B cell (primary cell): ENCODE measurements around the gene CALHM5. TPM values are rescaled to one million over a fixed set of nuclear protein-coding genes. Genes with fewer than 3 reads are reported as not detected.

Source experiments
- ATAC-seq: fragments of 200-7000 bp; cut with Tn5 transposase; one replicate; pipeline ENCODE4 v1.10.0; 2021; ENCODE audit warnings: low read depth, mild to moderate bottlenecking, moderate number of reproducible peaks, moderate library complexity
- CTCF ChIA-PET: fragments of 350-600 bp; sonication (Branson Sonifier 250); formaldehyde crosslinking; loops from one replicate; lab custom pipeline; 2021; ENCODE audit warnings: antibody characterized with exemption, inconsistent platforms; lab: Charles Lee
- POLR2A ChIA-PET: fragments of 350-600 bp; sonication (Branson Sonifier 250); formaldehyde crosslinking; loops from one replicate; lab custom pipeline; 2021; ENCODE audit warnings: antibody characterized with exemption; lab: Charles Lee
- DNase-seq: peaks from one replicate; pipeline ENCODE4 v3.0.0; 2013
- H2AFZ ChIP-seq: 2 replicates; pipeline ENCODE4 v1.6.1; 2012; ENCODE audit warnings: mild to moderate bottlenecking, low read depth, low read length; ENCODE audit not compliant: insufficient read depth, poor library complexity, severe bottlenecking
- H3K27ac ChIP-seq, 2 donors: 1 replicate in 1 of 2; 2 replicates in 1 of 2; pipeline ENCODE4 v1.5.1; 2012 to 2013; ENCODE audit warnings: low read length in 2 of 2, mild to moderate bottlenecking in 2 of 2, moderate library complexity in 1 of 2
- H3K27me3 ChIP-seq, 4 experiments: fragments of 200-600 bp in 1 of 4; sonication (generic) in 1 of 4; replicated peaks in 1 of 4; 1 replicate in 2 of 4; 2 replicates in 2 of 4; pipeline versions ENCODE4 v1.6.1 to v1.7.0; 2013 to 2016; ENCODE audit warnings: low read length in 3 of 4, mild to moderate bottlenecking in 2 of 4, mixed read lengths in 1 of 4, moderate library complexity in 1 of 4; ENCODE audit not compliant: insufficient read depth in 4 of 4, control insufficient read depth in 3 of 4; ENCODE audit errors: control extremely low read depth in 1 of 4
- H3K36me3 ChIP-seq, 2 experiments: replicated peaks in 1 of 2; 1 replicate in 1 of 2; 2 replicates in 1 of 2; pipeline versions ENCODE4 v1.6.1 to v1.7.1; 2013; ENCODE audit warnings: low read length in 1 of 2; ENCODE audit not compliant: insufficient read depth in 2 of 2, control insufficient read depth in 1 of 2; ENCODE audit errors: control extremely low read depth in 1 of 2, extremely low read depth in 1 of 2
- H3K4me1 ChIP-seq, 2 donors: fragments of 200-600 bp in 1 of 2; sonication (generic) in 1 of 2; 1 replicate in 1 of 2; 2 replicates in 1 of 2; pipeline versions ENCODE4 v1.5.1 to v1.6.1; 2013 to 2017; ENCODE audit warnings: low read length in 2 of 2; ENCODE audit not compliant: control insufficient read depth in 2 of 2, insufficient read depth in 2 of 2
- H3K4me2 ChIP-seq: replicated peaks from 2 replicates; pipeline ENCODE3; 2012; ENCODE audit warnings: mild to moderate bottlenecking, low read depth, low read length; ENCODE audit not compliant: poor library complexity, severe bottlenecking
- H3K4me3 ChIP-seq, 5 experiments: fragments of 200-600 bp in 1 of 5; sonication (generic) in 1 of 5; 1 replicate in 3 of 5; 2 replicates in 2 of 5; pipeline versions ENCODE4 v1.5.1 to v1.7.0; 2011 to 2016; ENCODE audit warnings: low read length in 4 of 5, mild to moderate bottlenecking in 4 of 5, low read depth in 2 of 5, control low read depth in 1 of 5, moderate library complexity in 1 of 5; ENCODE audit not compliant: insufficient read depth in 1 of 5; ENCODE audit errors: control extremely low read depth in 1 of 5, extremely low read depth in 1 of 5
- H3K79me2 ChIP-seq: fragments of 200-600 bp; sonication (generic); one replicate; pipeline ENCODE4 v1.6.0; 2016; ENCODE audit warnings: low read length; ENCODE audit not compliant: control insufficient read depth, insufficient read depth
- H3K9ac ChIP-seq: fragments of 200-600 bp; sonication (generic); 2 replicates; pipeline ENCODE4 v1.6.1; 2017; ENCODE audit warnings: mild to moderate bottlenecking, low read length, moderate library complexity
- H3K9me3 ChIP-seq, 3 donors: one replicate each; pipeline versions ENCODE4 v1.6.1 to v1.7.1; 2013; ENCODE audit warnings: low read length in 2 of 3; ENCODE audit not compliant: control insufficient read depth in 2 of 3, insufficient read depth in 1 of 3; ENCODE audit errors: control extremely low read depth in 1 of 3
- H4K20me1 ChIP-seq: 2 replicates; pipeline ENCODE4 v1.6.0; 2012; ENCODE audit warnings: mild to moderate bottlenecking, low read length; ENCODE audit not compliant: insufficient read depth, control insufficient read depth, poor library complexity, severe bottlenecking
- H3K27ac Mint-ChIP-seq: one replicate; pipeline ENCODE4 v1.8.0; 2021; ENCODE audit warnings: mixed read lengths
- H3K27me3 Mint-ChIP-seq: one replicate; pipeline ENCODE4 v1.8.0; 2021; ENCODE audit warnings: mixed read lengths
- H3K4me1 Mint-ChIP-seq: one replicate; pipeline ENCODE4 v1.8.0; 2021; ENCODE audit warnings: mixed read lengths
- H3K4me3 Mint-ChIP-seq: one replicate; pipeline ENCODE4 v1.8.0; 2021; ENCODE audit warnings: mixed read lengths
- H3K9me3 Mint-ChIP-seq: one replicate; pipeline ENCODE4 v1.8.0; 2022; ENCODE audit warnings: mixed read lengths; ENCODE audit not compliant: insufficient read depth
- CTCF ChIP-seq: fragments of 200-600 bp; IDR thresholded peaks from one replicate; pipeline ENCODE4 v1.8.0; 2022; ENCODE audit warnings: antibody characterized with exemption, mild to moderate bottlenecking
- EZH2 ChIP-seq: IDR thresholded peaks from 2 replicates; pipeline ENCODE4 v1.6.1; 2012; ENCODE audit warnings: borderline replicate concordance, low read depth, mild to moderate bottlenecking, moderate library complexity, low read length; ENCODE audit not compliant: insufficient read depth, poor library complexity, severe bottlenecking
- WGBS: methylation state at CpG from one replicate; pipeline ENCODE4 v1.1.5; 2013; ENCODE audit warnings: missing lambda C conversion rate; ENCODE audit not compliant: insufficient coverage; 5-methylcytosine and 5-hydroxymethylcytosine counted together
- intact Hi-C: fragments of 100-400 bp; cut with micrococcal nuclease; formaldehyde crosslinking; loops from one replicate; pipeline ENCODE4 v1.10.0; 2022
- polyA plus RNA-seq: library from polyadenylated mRNA; depleted of rRNA; stranded (reverse); fragments of >200 nt; gene quantifications from 2 replicates; pipeline ENCODE4 v1.2.3, GENCODE V29; 2012
- total RNA-seq, 2 donors: library from RNA; stranded (reverse); fragments of 120-200 nt in 1 of 2; gene quantifications; 1 replicate in 1 of 2; 2 replicates in 1 of 2; pipeline versions ENCODE4 v1.2.3 to v1.2.4, GENCODE V29; 2013 to 2022

The CALHM5 gene
- total and polyA plus RNA-seq, 2 donors (not counting 1 experiment from before 2014, with no cell fraction given): not detected

- H3K79me2 ChIP-seq: peaks cover 42% of the 10 kb centered on the region
- H3K4me1 Mint-ChIP-seq: peaks cover 40% of the 10 kb centered on the region
- H3K27ac Mint-ChIP-seq: peak within 1 kb of the TSS; percentile 97
- H3K36me3 ChIP-seq: peaks cover 0 to 10% of the 10 kb centered on the region in 2 experiments
- no peaks in the 10 kb centered on the region for H4K20me1 ChIP-seq
- no peaks in the 10 kb centered on the region for H3K27me3 ChIP-seq
- CTCF ChIA-PET: interaction anchor here (0.7 to 4.6 kb wide), 16 partner anchors 9 to 353 kb away, joined by 3 to 34 read pairs (median 4); partner anchors contain the start of gene TSPYL1
- peaks cover 24% of the 10 kb centered on the region in 2 donors for H3K4me1 ChIP-seq
- ATAC-seq (peak; percentile 93), DNase-seq (peak; percentile 99)
- intact Hi-C loops: loop anchor here (1.0 kb wide), 7 partner anchors 45 to 470 kb away; partner anchors contain the start of genes KPNA5, RSPH4A, TSPYL1 and TSPYL4
- H2AFZ ChIP-seq: peak within 1 kb of the TSS; percentile 94
- H3K9me3 ChIP-seq: no peaks in the 10 kb centered on the region
- no peaks in the 10 kb centered on the region for H3K27me3 Mint-ChIP-seq
- under 1% methylated on average over 59 of the region's 62 CpGs for WGBS
- H3K4me3 Mint-ChIP-seq: peak within 1 kb of the TSS; percentile 97
- peak within 1 kb of the TSS; percentile 98 for H3K9ac ChIP-seq
- no peaks in the 10 kb centered on the region for H3K9me3 Mint-ChIP-seq
- TF ChIP-seq CTCF (no peak), EZH2 (no peak)
- POLR2A ChIA-PET: interaction anchor here (1.4 to 2.8 kb wide), 4 partner anchors 288 to 470 kb away, joined by 4 to 17 read pairs (median 8); partner anchors contain the start of genes NT5DC1, TSPYL1 and TSPYL4
- H3K27ac ChIP-seq: peak within 1 kb of the TSS; percentile 93 to 96
- peak within 1 kb of the TSS; percentile 81 to 93 (median 83) for H3K4me3 ChIP-seq
- peak within 1 kb of the TSS; percentile 89 for H3K4me2 ChIP-seq
Measured at GRCh38 chr6:116570856-116571682, 59.6 kb downstream of the CALHM5 start, which contains the start of gene RWDD1. Gene RWDD1 (plus strand): TSS chr6:116571504. CDS start chr6:116571583, 79 bp downstream.
